ENCODE data around the gene TMEM117. TPM values are rescaled to one million over a fixed set of nuclear protein-coding genes. Genes with fewer than 3 reads are reported as not detected.
"Not testable (repeated sequence)": the region's sequence is repeated elsewhere in the genome, so short reads cannot be mapped to it uniquely, and the experiment has no call there.

The TMEM117 gene
- total RNA-seq, 1 experiment from 2014 or later, result 7.2 TPM

DNA sequence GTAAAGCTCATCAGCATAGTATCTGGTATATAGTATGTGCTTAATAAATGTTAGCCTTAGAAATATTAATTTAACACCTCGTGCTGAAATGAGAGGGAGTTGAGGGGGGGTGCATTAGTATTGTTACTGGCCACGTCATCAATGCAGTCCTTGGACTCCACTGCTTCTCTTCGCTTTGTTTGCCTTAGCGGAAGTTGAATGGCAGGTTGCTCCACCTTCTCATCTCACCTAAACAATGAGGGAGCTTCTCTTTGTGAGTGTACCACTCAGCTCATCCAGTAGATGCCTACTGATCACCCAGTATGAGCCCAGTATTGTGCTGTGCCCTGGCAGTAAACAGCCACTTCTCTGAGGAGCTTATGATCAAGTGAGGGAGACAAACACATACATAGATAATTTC is 4.5 kb downstream of the TMEM117 start:
- DNase-seq (ENCODE audit: low spot score), result no peak

DNA sequence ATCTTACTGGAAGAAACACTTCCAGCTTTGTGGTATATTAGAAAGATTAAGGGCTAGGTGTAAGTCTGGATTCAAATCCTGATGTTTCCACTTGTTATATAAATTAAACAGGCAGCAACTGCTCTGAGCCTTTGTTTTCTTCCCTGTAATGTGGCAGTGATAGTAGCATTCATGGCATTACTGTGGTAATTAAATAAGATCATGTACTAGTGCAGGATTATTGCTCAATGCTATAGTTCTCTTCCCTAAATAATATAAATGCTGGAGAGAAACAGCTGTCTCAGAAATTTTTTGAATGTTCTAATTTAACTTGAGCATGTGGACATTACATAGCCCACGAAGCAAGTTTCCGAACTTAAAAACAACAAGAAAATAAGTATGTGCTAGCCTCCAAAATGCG is 5.4 kb downstream of the TMEM117 start:
- DNase-seq (ENCODE audit: low spot score), result no peak

DNA sequence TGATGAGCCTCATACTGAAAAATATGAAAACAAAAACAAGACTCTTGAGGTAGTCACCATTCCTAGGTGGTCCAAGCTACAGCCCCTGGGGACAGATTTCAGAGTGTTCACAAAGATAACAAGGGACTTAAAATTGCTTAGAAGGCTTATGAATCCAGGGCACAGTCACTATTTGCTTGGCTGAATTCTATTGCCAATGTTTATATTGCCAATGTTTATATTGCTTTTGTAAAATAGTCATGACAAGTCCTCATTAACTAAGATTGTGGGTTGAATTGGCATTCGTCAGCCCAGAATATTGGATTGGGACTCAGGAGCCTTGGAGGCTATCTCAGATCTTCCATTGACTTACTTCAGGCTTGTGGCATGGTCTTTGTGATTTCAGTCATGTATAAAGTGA is 6.4 kb downstream of the TMEM117 start:
- DNase-seq (ENCODE audit: low spot score), result no peak

DNA sequence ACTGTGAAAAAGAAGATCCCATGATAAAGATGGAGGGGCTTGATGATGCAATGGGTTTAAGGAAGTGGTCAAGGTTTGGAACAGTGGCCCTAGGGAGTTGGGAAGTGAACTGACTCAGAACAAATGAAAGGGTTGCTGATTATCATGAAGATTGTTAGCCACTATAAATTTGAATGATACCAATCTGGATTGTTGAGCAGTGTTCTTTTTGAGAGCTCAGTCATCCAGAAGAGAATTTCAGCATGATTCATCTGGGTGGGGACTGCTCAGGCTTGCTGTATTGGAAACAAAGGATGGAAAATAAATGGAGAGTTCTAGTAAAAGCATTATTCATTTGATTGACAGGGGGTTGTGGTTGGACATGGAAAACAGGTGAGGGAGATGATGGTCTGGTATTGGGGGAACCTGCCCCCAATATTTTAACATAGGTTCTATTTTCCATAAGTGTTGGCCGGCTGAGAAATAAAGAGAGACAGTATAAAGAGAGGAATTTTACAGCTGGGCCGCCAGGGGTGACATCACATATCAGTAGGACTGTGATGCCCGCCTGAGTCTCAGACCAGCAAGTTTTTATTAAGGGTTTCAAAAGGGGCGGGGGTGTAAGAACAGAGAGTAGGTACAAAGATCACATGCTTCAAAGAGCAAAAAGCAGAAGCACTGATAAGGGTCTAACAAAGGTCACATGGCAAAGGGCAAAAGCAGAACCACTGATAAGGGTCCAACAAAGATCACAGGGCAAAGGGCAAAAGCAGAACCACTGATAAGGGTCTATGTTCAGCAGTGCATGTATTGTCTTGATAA is 11.7 kb downstream of the TMEM117 start:
- not testable (repeated sequence) for DNase-seq (ENCODE audit: low spot score)

DNA sequence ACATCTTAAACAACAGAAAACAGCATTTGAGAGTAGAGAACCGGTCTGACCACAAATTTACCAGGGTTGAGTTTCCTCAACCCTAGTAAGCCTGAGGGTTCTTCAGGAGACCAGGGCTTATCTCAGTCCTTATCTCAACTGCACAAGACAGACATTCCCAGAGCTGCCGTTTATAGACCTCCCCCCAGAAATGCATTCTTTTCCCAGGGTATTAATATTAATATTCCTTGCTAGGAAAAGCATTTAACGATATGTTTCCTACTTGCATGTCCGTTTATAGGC is 12.3 kb downstream of the TMEM117 start:
- DNase-seq (ENCODE audit: low spot score), result no peak

DNA sequence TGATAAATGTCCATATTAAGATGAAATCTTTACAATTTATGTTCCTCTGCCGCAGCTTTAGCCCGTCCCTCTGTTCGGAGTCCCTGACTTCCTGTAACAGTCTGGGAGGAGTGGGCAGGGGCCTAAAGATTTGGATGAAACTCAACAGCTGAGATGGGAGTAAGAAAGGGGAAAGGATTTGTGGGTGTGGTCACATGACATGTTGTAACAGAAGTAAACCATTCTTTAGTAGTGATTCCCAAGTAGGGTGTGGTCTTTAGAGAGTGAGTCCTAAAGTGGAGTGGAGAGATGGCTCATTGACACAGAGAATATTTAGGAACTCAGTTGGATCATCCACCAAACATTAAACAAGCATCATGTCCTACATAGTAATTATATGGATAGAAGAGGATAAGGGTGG is 12.9 kb downstream of the TMEM117 start:
- DNase-seq (ENCODE audit: low spot score), result no peak

DNA sequence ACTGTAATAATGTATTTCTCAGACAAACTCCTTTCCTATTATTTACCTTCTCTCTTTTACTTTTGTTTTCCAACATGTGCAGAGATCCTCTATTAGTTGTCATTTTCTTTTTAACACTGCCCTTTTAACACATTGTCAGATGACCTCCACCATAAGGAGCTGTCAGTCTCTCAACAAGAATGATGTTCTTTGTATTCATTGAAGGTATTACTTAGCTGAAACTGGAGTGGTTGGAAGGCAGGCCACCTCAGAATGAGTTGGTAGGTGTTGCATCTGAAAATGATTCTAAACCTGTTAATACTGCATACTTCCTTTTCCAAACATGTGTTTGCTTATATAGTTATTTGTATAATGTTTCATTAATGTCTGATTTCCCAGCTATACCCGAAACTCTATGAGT is 16.9 kb downstream of the TMEM117 start:
- DNase-seq (ENCODE audit: low spot score), result no peak

DNA sequence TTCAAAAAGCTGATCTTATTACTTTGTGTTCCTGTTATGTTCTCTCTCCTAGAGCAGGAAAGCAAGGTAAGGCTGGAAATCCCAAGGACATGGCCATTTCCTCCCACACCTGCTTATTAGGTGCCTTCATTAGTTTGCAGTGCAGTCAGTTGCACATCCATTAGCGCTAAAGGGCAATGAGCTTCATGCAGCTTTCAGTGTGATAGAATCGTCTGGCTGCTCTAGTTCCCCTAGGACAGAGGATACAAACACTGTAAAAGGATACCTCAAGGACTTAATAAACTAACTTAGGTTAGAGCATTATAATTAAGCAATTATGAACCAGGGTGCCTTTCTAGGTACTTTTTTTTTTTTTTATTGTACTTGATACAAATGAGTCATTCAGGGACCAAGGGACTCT is 21.1 kb downstream of the TMEM117 start:
- DNase-seq (ENCODE audit: low spot score), result no peak

DNA sequence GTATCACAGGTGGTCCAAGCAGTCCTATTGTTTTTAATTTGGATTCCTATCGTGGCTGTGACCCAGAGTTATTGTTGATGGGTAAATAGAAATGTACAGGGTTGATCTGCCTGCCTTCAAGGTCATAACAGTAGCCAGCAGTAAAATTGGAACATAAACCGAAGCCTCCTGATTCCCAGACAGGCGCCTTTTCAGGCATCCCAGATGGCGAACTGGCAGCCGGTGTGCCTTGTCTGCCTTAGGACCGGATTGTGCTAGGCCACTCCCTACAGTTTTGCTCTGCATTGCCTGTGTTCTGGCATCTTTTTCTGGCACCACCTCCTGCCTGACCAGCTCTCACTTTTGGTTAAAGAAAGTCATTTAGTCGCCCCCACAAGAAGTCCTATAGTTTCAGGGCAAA is 22.2 kb downstream of the TMEM117 start:
- no peak for DNase-seq (ENCODE audit: low spot score)

DNA sequence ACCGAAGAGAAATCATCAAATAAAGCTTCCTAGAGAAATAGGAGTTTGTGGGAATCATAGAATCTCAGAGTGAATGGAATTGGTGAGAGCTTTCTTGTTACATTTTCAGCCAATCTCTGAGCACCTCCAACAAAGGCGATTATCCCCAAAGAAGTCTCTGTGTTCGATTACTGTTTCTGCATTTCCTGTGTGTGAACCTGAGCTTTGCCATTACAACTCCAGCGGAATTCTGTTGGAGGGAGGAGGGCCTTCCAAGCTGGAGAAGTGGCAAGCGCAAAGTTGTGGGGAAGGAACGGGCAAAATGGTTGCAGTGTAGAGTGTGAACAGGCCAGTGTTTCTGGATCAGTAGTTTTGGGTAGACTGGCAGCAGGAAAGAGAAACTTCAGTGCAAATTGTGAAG is 23.1 kb downstream of the TMEM117 start:
- DNase-seq (ENCODE audit: low spot score), result no peak

DNA sequence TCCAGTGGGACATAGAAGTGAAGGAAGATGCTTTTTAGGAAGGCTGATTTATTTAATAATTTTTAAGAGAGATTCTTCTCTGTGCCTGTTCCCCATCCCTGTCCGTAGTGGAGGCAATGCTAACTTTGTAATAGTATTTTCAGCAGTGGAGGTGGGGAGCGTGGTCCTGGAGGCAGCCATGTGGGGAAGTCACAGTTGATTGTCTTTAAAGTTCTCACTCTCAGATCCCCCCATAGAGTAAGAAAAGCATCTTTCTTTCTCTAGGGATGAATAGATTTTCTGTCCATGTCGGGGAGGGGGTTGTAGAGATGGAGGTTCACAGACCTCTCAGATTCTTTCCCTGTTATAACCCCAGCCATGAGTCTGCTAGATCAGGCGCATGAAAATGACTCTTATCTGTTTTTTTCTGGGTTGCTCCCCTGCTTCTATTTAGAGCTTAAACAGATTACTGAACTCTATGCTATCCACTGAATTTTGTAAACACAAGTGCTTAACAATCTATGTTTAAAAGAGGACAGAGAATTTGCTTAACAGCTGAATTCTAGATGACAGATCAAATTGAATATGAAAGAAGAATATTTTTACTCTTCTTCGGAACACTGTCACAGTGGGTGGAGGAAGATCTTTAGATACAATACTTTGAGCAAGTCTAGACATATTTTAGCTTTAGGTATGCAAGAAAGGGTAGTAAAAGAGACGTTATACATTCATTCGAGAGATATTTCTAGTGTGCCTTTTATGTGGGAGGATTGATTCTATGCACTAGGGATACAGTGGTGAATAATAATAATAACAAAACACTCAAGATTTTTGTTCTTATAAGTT is 25.3 kb downstream of the TMEM117 start:
- DNase-seq (ENCODE audit: low spot score), result no peak

DNA sequence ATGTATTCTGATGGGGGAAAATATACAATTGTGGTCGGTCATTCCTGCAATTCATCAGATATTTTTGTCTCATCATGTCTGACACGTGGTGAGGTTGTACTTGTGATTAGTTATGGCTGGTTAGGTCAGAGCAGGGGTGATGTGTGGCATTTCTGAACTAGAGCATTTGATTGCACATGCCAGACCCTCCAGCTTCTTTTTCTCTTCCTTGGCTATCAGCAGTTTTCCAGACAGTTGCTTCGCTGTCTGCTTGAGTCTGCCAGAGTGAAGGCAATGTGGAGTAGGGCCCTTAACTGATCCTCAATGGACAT is 25.9 kb downstream of the TMEM117 start:
- DNase-seq (ENCODE audit: low spot score), result no peak

DNA sequence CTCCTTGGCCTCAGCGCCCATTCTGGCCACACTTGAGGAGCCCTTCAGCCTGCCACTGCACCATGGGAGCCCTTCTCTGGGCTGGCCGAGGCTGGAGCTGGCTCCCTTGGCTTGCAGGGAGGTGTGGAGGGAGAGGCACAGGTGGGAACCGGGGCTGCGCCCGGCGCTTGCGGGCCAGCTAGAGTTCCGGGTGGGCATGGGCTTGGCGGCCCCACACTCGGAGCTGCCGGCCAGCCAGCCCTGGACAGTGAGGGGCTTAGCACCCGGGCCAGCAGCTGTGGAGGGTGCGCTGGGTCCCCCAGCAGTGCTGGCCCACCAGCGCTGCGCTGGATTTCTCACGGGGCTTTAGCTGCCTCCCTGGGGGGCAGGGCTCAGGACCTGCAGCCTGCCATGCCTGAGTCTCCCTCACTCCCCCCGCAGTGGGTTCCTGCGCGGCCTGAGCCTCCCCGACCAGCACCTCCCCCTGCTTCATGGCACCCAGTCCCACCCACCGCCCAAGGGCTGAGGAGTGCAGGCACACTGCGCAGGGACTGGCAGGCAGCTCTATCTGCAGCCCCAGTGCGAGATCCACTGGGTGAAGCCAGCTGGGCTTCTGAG is 28.0 kb downstream of the TMEM117 start:
- DNase-seq (ENCODE audit: low spot score), result no peak

DNA sequence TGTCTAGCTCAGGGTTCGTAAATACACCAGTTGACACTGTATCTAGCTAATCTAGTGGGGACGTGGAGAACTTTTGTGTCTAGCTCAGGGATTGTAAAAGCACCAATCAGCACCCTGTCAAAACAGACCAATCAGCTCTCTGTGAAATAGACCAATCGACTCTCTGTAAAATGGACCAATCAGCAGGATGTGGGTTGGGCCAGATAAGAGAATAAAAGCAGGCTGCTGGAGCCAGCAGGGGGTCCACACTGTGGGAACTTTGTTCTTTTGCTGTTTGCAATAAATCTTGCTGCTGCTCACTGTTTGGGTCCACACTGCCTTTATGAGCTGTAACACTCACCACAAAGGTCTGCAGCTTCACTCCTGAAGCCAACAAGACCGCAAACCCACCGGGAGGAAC is 28.7 kb downstream of the TMEM117 start:
- not testable (repeated sequence) for DNase-seq (ENCODE audit: low spot score)

DNA sequence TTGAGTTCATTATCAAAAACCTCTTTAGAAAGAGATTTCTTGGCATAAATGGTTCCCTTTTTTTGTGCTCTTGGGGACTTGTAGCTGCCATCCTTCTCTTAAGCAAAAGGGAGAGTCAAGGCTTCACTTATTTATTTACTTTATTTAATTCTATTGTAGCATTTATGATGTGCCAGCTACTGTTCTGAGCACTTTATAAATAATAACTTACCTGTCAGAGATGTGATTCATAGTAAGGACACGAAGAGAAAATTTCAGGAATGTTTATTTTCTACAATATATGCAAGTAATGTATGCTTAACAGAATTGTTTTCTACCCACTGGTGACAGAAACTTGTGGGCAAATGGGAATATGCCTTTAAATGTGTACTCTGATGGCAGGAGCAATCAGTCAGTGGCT is 33.3 kb downstream of the TMEM117 start:
- no peak for DNase-seq (ENCODE audit: low spot score)

DNA sequence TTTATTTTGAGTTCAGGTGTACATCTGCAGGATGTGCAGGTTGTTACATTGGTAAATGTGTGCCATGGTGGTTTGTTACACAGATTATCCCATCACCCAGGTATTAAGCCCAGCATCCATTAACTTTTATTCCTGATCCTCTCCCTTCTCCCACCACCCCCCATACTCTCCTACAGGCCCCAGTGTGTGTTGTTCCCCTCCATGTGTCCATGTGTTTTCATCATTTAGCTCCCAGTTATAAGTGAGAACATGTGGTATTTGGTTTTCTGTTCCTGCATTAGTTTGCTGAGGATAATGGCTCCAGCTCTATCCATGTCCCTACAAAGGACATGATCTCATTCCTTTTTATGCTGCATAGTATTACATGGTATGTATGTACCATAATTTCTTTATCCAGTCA is 33.9 kb downstream of the TMEM117 start:
- DNase-seq (ENCODE audit: low spot score), result not testable (repeated sequence)

DNA sequence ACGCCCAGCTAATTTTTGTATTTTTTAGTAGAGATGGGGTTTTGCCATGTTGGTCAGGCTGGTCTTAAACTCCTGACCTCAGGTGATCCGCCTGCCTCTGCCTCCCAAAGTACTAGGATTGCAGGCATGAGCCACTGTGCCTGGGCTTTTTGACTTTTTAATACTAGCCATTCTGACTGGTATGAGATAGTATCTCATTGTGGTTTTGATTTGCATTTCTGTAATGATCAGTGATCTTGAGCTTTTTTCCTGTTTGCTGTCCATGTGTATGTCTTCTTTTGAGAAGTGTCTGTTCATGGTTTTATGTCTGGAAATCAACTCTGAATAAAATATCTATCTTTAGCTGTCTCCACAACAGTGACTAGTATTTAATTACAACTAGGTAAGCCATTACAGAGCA is 35.4 kb downstream of the TMEM117 start:
- DNase-seq (ENCODE audit: low spot score), result not testable (repeated sequence)

DNA sequence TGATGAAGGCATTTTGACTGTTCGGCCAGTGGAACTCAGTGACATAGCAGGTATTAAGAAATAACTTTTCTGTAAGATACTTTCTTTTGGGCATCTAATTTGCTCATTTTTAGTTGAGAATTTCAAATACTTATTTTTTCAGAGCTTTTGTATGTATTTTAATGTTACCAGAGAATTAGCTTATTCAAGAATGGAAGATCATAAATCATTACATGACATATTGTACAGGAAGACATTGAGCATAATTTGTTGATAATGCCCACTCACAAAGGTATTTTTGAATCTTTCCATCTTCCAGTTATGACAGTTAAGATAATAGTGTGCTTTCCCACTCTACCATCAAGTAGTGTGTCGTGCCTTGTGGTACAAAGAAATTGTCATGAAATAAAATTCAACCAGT is 36.5 kb downstream of the TMEM117 start:
- no peak for DNase-seq (ENCODE audit: low spot score)

DNA sequence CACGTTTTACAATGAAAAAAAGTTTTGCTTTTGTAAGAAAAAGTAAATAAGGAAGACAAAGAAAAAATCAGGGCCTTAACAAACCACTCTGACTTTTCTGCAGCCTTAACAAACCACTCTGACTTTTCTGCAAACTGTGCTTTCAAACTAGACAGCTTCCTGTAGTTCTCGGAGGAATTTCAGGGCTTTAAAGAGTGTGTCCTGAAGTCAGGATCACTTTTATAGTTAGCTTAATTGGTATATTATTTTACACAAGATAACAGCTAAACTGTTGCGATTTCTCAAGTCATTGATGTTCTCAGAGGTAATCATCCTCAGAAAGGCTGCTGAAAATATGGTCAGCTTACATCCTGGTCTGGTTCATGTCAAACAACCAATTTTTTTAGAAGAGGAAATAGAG is 42.2 kb downstream of the TMEM117 start:
- DNase-seq (ENCODE audit: low spot score), result no peak

DNA sequence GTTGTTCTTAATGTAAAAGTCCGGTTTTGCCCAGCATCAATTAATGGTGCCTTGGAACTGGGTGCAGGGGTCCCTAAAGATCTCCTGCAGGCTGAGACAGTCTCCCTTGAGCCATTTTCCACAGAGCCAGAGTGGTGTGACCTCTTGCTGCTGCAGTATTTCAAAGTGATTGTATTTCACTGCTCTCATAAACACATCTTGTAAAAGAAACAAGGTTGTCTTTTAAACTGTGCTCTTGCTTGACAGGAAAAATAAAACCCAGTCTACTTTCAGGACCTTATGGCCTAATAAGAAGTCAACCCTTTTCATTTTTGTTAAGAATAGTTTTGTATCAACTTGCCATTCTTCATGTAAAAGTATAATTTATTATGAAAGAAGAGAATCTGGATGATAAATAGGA is 44.7 kb downstream of the TMEM117 start:
- no peak for DNase-seq (ENCODE audit: low spot score)

DNA sequence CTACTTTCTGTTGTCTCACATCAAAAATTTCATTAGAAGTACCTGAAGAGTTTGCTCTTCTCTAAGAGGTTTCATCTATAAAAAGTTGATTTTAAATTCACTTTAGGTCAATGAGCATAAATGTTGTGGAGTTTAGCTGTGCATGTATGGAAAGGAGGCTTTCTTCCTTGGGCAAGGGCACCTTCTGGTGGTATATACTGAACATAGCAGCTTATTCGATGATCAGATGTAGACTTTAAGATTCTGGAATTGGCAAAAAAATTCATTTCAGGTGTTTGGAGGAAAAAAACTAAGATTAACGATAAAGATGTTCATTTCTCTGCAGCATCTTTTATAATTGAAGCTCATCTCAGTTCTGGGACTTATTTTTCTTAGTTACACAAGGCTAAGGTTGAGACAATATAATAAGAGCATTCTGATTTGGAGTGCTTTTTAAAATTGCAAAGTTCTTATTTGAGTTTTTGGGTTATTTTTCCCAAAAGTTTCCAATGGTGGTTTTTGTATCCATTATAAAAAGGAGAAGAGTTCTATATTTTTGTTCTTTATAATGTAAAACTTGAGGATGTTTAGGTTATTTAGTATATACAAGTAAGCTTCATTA is 46.8 kb downstream of the TMEM117 start:
- peak; percentile 43 for DNase-seq (ENCODE audit: low spot score)

DNA sequence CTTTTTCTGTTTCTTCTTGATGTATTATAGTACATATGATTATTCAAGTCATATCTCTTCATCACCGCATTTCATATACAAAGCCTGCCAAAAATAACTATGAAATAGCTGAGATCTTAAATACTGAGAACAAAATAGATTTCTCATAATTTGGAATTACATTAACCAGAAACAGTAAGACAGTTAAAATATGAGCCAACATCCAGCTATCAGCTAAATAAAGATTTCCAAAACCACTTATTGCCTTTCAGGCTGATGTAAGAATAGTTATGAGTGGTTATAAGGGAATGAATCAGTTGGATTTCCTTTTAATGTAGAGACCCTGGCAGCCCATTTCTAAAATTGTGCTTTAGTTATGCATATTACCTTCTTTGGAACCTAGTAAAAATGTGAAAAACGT is 47.4 kb downstream of the TMEM117 start:
- no peak for DNase-seq (ENCODE audit: low spot score)

DNA sequence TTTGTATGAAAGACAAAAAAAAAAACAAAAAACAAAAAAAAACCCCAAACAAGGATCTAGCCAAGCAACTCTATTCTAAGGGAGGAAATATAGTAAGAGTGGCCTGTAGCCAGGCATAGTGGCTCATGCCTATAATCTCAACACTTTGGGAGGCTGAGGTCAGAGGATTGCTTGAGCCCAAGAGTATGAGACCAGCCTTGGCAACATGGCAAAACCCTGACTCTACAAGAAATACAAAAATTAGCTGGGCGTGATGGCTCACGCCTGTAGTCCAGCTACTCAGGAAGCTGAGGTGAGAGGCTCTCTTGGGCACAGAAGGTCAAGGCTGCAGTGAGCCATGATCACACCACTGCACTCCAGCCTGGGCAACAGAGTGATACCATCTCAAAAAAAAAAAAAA is 47.9 kb downstream of the TMEM117 start:
- DNase-seq (ENCODE audit: low spot score), result no peak

Data from H4 (cell line).